HAP-1 (cell line): ENCODE data around the gene HOXB9.
A peak's percentile ranks its signal among the peaks of the same experiment; 100 is the strongest.

Experiments
- DNase-seq, 2 experiments: peaks; one replicate each; pipeline ENCODE4 v3.0.0-alpha.2; 2016 to 2020; ENCODE audit warnings: low spot score in 2 of 2
- H3K27me3 ChIP-seq: fragments of 250-450 bp; sonication (Bioruptor Pico); 2 replicates; pipeline ENCODE4 v1.5.1; 2020; ENCODE audit warnings: low read depth, mild to moderate bottlenecking, moderate library complexity
- H3K36me3 ChIP-seq: fragments of 250-450 bp; sonication (Bioruptor Pico); replicated peaks from 2 replicates; pipeline ENCODE4 v1.5.1; 2020; ENCODE audit warnings: mild to moderate bottlenecking
- H3K4me1 ChIP-seq: fragments of 250-450 bp; sonication (Bioruptor Pico); 2 replicates; pipeline ENCODE4 v1.5.1; 2020; ENCODE audit warnings: mild to moderate bottlenecking
- H3K4me3 ChIP-seq: fragments of 250-450 bp; sonication (Bioruptor Pico); 2 replicates; pipeline ENCODE4 v1.5.1; 2020; ENCODE audit warnings: mild to moderate bottlenecking, moderate library complexity
- H3K9me3 ChIP-seq: fragments of 250-450 bp; sonication (Bioruptor Pico); 2 replicates; pipeline ENCODE4 v1.5.1; 2020; ENCODE audit warnings: mild to moderate bottlenecking, moderate library complexity
- in situ Hi-C: fragments of 300-500 bp; cut with MboI; formaldehyde crosslinking; loops from 3 replicates; pipeline ENCODE4 v1.14.3; 2020; ENCODE audit warnings: low sequenced_read_pairs, inconsistent platforms, mixed read lengths

HOXB9 gene

DNA sequence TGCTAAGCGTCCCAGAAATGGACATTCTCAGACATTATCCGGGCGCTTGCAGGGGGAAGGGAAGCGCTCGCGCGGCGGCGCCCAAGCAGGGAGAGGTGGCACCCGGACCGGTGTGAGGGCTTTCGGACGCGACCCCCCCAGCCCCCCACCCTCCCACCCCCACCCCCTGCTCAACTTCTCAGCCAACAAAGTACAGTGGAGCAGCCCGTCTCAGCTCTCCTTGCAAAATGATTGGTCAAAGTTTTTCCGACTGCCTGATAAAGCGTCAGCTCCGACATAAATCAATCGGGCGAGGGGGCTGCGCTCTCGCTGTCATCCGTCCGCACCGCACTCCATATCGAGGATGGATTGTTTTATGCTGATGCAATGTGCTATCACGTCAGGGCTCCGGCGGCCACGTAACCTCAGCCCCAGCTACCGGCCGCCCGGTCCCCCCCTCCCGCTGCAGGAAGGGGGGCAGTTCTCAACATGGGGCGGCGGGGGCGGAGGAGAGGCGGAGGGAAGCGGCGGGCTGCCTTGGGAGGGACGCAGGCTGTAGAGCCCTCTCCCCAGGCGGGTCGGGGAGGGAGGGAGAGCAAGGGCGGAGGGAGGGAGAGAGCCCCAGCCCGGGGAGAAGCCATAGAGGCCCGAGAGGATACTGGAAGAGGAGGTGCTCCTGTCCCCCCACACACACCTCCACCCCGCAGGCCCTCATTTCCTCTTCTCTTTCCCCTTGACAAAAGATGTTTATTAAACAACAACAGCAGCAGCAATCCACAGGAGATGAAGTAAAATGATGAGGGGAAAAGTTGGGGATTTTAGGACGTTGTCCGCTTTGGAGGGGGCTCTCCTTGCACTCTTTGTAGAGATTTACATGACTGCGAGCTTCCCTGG, at the start of gene HOXB9:
Gene HOXB9, minus strand, starts transcription at position 114 of the 873 bp plus-strand sequence. Its CDS starts 89 bp downstream, at position 25.
- in situ Hi-C loops: no loop called here
- DNase-seq: peak in 1 of 2 experiments; percentile 63
- Histone ChIP-seq H3K4me3 (peak within 1 kb of the TSS; percentile 39), H3K9me3 (no peaks in the 10 kb centered on the region), H3K4me1 (no peaks in the 10 kb centered on the region), H3K27me3 (peaks cover 82% of the 10 kb centered on the region), H3K36me3 (no peaks in the 10 kb centered on the region)

DNA sequence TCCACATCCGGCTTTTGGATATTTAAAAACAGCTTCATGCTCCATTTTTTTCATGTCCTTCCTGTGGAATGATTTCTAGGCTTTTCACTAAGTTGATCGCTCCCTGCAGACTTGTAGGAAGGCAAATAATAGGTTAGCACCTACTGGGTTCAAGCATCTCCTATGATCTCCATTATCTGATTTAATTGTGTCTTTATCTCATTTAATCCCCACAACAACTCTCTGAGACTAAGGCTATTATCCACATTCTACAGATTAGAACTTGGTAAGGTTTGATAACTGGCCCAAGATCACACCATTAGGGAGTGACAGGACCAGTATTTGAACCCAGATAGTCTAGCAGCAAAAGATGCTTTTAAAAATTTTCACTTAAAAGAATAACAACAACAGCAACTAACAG, 46.2 kb upstream of the HOXB9 start:
- H3K27me3 ChIP-seq: no peaks in the 10 kb centered on the region
- peaks cover 3% of the 10 kb centered on the region; the same call in 1 of the 2 replicates for H3K4me1 ChIP-seq
- H3K36me3 ChIP-seq: no peaks in the 10 kb centered on the region
- H3K9me3 ChIP-seq: no peaks in the 10 kb centered on the region
- no peak overlapping the region for H3K4me3 ChIP-seq
- in situ Hi-C loops: no loop called here
- no peak for DNase-seq

DNA sequence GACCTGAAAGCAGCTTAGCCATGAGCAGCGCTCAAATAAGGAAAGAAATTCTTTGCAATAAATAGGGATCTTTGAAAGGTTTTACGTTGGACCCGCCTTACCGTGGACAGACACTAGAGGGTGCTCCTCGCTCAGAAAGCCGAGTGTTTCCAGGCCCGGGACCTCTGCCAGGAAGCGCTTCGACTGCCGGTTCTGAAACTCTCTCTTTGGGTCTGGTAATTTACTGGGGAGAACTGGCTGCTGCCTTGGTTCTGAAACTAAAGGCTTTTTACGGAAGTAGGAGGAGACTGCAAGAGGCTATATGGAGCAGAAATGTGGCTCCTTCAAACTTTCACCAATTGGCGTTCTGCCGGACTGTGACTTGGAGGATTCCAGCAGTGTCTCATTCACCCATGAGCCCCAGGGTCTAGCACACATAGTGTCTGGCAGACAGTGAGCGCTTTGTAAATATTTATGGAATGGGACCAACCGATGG, 45.6 kb upstream of the HOXB9 start:
- Histone ChIP-seq H3K27me3 (no peaks in the 10 kb centered on the region), H3K36me3 (no peaks in the 10 kb centered on the region), H3K4me3 (peak overlapping the region; percentile 24), H3K9me3 (no peaks in the 10 kb centered on the region), H3K4me1 (peaks cover 3% of the 10 kb centered on the region; the same call in 1 of the 2 replicates)
- DNase-seq: peak; percentile 47 to 88
- in situ Hi-C loops: no loop called here

DNA sequence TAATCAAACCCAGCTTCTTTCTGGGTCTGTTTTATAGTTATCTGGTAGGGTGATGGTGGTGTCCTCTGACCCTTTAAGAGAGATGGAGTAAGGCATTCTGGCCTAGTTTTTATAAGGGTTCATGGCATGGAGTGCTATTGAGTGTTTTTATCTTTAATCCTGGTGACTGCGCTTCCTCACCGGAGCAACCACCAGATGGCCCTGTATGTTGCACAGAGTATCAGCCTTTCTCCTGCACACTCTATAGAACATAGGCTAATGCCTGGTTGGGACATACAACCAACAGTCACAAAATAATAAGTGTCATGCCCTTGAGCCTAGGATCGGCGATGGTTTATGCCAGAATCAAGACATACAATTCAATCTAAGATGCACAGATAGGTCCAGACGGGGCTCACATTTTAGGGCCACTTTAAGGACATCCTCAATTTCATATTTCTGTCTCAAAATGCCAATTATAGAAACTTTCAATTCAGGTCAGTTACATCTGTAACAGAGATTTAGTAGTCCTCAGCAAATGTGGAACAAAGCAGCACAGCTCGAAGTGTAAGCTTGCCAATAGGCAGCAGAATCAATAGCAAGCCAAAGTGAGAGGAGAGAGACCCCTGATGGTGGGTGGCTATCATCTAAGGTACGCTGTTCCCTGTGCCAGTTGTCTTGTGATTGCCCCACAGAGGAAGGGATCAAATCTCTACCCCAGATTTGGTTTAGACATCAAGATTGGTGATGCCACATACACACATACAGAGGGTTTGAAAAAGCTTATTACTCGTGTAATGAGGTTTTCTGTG, 37.2 kb upstream of the HOXB9 start:
- H3K36me3 ChIP-seq: no peaks in the 10 kb centered on the region
- H3K9me3 ChIP-seq: no peaks in the 10 kb centered on the region
- in situ Hi-C loops: no loop called here
- DNase-seq: no peak
- H3K27me3 ChIP-seq: no peaks in the 10 kb centered on the region
- H3K4me3 ChIP-seq: no peak overlapping the region
- no peaks in the 10 kb centered on the region for H3K4me1 ChIP-seq

DNA sequence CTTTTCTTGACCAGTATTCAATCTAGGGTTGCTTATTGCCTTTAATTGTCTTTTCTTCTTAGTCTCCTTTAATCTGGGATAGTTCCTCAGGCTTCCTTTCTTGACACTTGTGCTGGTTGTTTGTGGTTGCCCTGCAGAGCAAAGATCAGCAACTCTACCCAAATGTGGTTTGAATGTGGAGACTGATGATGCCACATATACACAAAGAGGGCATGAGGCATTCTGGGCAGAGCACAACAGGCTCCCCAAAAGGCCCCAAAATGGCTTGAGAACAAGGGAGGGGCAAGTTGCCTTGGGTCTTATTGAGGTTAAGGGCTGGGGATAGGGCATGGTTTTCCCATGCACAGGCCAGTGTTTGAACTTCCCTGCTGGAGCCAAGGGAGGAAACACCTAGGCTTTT, 29.8 kb upstream of the HOXB9 start:
- no peak overlapping the region for H3K4me3 ChIP-seq
- no peak for DNase-seq

DNA sequence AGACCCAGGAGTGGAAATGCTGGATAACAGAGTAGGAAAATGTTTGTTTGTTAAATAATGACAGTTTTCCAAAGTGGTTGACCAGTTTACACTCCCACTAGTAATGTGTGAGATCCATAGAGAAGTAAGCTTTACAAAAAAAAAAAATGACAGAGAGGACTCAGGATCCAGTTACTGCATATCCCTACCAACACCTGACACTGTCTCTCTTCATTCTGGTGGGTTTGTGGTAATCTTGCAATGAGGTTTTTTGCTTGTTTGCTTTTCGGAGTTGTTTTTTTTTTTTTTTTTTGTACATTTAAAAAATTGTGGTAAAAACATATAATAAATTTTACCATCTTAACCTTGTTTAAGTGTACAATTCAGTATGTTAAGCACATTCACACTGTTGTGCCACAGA, 23.6 kb upstream of the HOXB9 start:
- H3K4me3 ChIP-seq: no peak overlapping the region
- in situ Hi-C loops: no loop called here

More for the DNA sequence above, 29.8 kb upstream of the HOXB9 start:
- in situ Hi-C loops: no loop called here
- H3K27me3 ChIP-seq: no peaks in the 10 kb centered on the region
- no peaks in the 10 kb centered on the region for H3K36me3 ChIP-seq
- no peaks in the 10 kb centered on the region; the same call in 1 of the 2 replicates for H3K4me1 ChIP-seq
- H3K9me3 ChIP-seq: no peaks in the 10 kb centered on the region

DNA sequence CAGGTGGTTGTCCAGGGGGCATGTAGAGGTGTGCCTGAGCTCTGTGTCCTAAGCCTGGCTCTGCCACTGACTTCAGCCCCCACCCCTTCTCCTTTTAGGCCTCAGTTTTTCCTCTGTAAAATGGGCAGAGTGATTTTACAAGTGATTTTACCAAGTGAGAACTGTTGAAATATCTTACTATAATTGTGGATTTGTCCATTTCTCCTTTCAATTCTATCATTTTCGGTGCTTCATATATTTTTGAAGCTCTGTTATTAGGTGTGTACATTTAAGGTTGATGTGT, 21.7 kb upstream of the HOXB9 start:
- in situ Hi-C loops: no loop called here
- Histone ChIP-seq H3K9me3 (no peaks in the 10 kb centered on the region), H3K27me3 (peaks cover 6% of the 10 kb centered on the region; the same call in 1 of the 2 replicates), H3K4me1 (peaks cover 8% of the 10 kb centered on the region; the same call in 1 of the 2 replicates), H3K4me3 (no peak overlapping the region), H3K36me3 (no peaks in the 10 kb centered on the region)
- no peak for DNase-seq

More for the DNA sequence above, 23.6 kb upstream of the HOXB9 start:
- no peaks in the 10 kb centered on the region for H3K36me3 ChIP-seq
- peaks cover 8% of the 10 kb centered on the region; the same call in 1 of the 2 replicates for H3K4me1 ChIP-seq
- H3K27me3 ChIP-seq: no peaks in the 10 kb centered on the region
- no peak for DNase-seq
- H3K9me3 ChIP-seq: no peaks in the 10 kb centered on the region

DNA sequence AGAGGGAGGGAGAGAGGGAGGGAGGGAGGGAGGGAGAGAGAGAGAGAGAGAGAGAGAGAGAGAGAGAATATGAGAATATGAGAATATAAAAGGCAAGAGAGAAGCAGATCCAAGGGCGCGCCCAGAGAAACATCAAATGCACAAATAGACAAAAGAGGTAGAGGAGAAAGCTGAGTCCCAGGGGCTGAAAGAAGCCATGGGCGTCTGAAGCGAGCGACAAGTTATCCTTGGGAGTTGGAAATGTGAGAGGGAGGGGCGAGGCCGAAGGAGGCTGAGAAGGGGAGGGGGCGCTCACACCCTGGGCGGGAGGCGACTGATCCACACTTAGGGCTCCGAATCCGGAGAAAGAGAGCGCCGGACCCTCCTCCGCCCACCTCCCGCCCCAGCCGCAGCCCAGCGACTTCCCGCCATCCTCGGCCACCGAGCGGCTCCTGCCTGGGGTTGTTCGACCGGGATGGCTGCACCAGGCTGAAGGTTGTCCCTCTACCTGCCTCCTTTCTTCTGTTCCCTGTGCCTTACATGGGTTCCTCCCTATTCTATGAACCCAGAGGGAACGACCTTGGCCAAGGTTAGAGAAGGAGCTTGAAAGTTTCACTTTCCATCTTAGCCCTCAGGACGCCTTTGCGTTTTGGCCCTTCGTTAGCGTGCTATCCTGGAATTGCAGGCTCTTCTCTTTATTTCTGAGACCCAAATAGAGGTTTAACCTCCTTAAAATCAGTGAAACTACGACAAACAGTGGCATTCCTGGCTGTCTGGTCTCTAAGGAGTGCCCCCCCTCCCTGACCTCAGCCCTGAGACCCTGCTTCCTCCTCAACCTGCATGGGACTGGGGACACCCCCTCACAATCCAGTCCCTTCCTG, 21.2 kb upstream of the HOXB9 start:
- Histone ChIP-seq H3K4me1 (peaks cover 8% of the 10 kb centered on the region; the same call in 1 of the 2 replicates), H3K9me3 (no peaks in the 10 kb centered on the region), H3K4me3 (peak overlapping the region; percentile 24), H3K36me3 (no peaks in the 10 kb centered on the region), H3K27me3 (peaks cover 11% of the 10 kb centered on the region)
- in situ Hi-C loops: no loop called here
- peak in 1 of 2 experiments; percentile 62 for DNase-seq

DNA sequence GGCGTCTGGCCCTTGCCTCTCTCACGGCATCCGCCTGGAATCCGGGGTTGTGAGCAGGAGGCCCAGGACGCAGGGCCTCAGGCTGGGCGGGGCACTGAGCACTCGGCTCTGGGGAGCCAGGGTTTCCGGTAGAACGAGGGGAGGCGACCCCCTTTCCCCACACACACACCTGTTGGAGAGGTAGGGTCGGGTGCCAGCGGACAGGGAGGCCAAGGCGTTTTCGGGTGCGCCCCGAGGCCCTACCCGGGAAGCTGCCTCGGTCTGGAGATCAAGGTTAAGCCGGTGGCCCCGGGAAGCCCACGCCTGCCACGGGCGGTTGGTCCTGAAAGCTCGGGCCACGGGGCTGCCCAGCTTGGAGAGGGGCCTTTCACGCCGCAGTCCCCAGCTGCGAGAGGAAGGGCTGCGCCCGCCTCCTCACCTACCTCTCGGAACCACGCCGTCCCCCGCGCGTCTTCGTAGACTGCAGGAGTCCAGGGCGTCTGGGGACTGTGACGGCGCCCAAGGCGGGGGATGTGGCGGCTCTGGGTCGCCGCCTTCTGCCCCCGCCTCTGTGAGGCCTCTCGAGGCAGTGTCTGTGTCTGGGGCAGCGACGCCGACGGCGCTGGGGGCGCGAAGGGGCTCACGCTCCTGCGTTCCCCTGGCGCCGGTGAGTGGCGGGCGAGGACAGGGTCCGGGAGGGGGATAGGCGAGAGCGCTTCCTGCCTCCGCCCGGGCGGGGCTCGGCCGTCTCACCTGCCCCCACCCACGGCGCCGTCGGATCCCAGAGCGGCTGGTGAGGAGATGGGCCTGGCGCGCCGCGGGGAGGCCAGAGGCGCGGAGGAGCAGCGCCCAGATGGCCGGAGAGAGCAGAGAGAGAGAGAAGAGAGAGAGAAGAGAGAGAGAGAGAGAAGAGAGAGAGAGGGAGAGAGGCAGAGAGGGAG, 20.3 kb upstream of the HOXB9 start:
- no peaks in the 10 kb centered on the region for H3K36me3 ChIP-seq
- no peak overlapping the region for H3K4me3 ChIP-seq
- DNase-seq: no peak
- in situ Hi-C loops: no loop called here
- H3K4me1 ChIP-seq: peaks cover 8% of the 10 kb centered on the region; the same call in 1 of the 2 replicates
- H3K27me3 ChIP-seq: peaks cover 20% of the 10 kb centered on the region
- no peaks in the 10 kb centered on the region for H3K9me3 ChIP-seq

DNA sequence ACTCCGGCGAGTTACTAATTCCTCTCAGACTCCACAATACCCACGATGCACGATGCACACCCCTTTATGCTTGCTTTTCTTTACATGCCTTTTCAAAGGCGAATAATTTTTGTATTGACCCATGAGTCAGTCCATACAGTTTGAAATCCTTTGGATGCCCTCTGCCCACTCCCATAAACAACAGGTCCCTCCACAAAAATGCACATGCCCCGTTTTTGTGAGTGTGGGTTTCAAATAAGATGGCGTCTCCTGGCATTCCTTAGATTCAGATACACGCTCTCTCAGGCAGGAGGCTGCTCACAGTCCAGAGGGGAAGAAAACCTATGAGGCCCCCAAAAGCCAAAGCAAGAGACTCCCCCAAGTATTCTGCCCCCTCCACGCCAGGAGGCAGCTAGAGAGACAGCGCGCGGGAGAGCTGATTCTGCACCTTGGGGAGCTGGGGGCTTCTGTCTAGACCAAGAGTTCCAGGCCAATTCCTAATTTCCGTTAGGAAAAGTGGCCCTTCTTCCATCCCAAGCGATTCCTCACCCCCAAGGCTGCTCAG, 19.6 kb upstream of the HOXB9 start:
- peaks cover 27% of the 10 kb centered on the region for H3K27me3 ChIP-seq
- in situ Hi-C loops: no loop called here
- H3K36me3 ChIP-seq: no peaks in the 10 kb centered on the region
- H3K4me3 ChIP-seq: no peak overlapping the region
- DNase-seq: no peak
- no peaks in the 10 kb centered on the region for H3K9me3 ChIP-seq
- H3K4me1 ChIP-seq: peaks cover 8% of the 10 kb centered on the region; the same call in 1 of the 2 replicates

DNA sequence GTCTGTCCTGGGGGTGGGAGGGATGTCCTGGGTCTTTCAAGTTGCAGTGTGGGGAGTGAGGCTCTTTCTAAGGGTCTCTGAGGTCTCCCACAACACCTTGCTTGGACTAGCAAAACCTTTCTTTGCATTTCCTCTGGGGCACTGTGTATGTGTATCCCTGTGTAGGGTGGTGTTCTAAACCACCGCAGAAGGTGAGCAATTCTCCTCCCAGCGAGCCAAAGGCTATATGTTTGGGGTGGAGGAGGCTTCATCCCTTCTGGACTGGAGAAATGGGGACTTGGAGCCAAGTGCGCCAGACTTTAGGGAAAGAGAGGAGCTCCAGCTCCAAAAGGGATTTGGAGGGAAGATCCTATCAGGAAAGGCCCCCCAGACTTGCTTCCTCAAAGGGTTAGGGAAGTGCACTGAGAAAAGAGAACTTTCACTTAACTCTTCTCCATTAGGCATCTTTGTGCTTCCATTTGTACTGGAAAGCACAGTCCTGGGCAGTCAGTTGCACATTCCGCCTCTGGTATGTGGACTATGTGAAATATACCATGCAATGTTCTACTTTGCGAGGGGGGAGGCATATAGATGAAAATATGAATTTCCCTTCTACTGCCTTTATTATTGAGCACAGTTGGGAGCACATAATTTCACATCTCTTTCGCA, 18.9 kb upstream of the HOXB9 start:
- DNase-seq: no peak
- no peaks in the 10 kb centered on the region for H3K9me3 ChIP-seq
- in situ Hi-C loops: no loop called here
- H3K27me3 ChIP-seq: peaks cover 33% of the 10 kb centered on the region
- H3K4me3 ChIP-seq: no peak overlapping the region
- H3K4me1 ChIP-seq: peaks cover 8% of the 10 kb centered on the region; the same call in 1 of the 2 replicates
- no peaks in the 10 kb centered on the region for H3K36me3 ChIP-seq

DNA sequence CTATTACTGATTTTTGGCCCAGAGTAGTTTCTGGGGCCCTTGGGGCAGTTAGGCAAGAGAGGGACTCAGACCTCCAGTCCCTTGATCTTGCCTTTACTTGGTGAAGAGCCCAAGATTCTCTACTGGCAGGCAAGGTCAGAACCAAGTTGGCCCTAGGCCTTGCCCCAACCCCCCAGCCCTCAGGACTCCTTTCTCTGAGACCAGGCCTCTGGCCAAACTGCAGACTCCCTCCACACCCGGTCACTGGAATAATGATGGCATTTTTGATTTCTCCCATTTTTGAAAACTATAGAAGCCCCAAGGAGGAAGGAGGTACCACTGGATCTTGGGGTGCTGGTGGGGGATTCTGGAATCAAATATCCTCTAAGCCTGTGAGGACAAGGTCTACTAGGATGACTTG, 18.0 kb upstream of the HOXB9 start:
- H3K27me3 ChIP-seq: peaks cover 36% of the 10 kb centered on the region
- H3K9me3 ChIP-seq: no peaks in the 10 kb centered on the region
- no peak for DNase-seq
- no peaks in the 10 kb centered on the region for H3K36me3 ChIP-seq
- H3K4me1 ChIP-seq: peaks cover 8% of the 10 kb centered on the region; the same call in 1 of the 2 replicates
- in situ Hi-C loops: no loop called here
- H3K4me3 ChIP-seq: no peak overlapping the region
